ENCODE measurements around the gene ADGRF5. TPM values are rescaled to one million over a fixed set of nuclear protein-coding genes. Genes with fewer than 3 reads are reported as not detected.
A peak's percentile ranks its signal among the peaks of the same experiment; 100 is the strongest.
"Not testable (repeated sequence)": the region's sequence is repeated elsewhere in the genome, so short reads cannot be mapped to it uniquely, and the experiment has no call there.

The ADGRF5 gene
- total RNA-seq, 1 experiment from 2014 or later = not detected

DNA sequence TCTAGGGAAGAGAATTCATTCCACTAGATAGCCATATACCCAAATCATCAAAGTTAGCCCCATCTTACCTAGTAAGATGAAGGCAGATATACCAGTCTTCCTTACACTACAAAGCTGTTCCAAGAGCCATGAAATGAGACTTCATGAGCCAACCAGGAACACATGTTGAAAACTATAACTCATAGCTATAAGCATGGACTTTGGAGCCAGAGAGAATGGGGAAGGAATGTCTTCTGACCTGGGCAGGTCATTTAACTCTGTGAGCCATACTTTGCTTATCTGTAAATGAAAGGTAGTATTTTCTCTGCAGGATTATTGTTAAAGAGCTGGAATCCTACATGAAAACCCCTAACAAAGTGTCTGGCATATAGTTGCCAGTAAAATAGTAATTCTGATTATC lies 27.3 kb downstream of the ADGRF5 start:
- no peaks in the 10 kb centered on the region for H3K4me1 ChIP-seq (replicated peaks)
- H3K9me3 ChIP-seq (replicated peaks) = no peaks in the 10 kb centered on the region
- no peak for DNase-seq (ENCODE audit: low read depth in 1 of 2, low spot score in 2 of 2)
- H3K27me3 ChIP-seq (replicated peaks) = no peaks in the 10 kb centered on the region
- no peak overlapping the region for H3K27ac ChIP-seq
- no peaks in the 10 kb centered on the region for H3K36me3 ChIP-seq
- H3K4me3 ChIP-seq = no peak overlapping the region

DNA sequence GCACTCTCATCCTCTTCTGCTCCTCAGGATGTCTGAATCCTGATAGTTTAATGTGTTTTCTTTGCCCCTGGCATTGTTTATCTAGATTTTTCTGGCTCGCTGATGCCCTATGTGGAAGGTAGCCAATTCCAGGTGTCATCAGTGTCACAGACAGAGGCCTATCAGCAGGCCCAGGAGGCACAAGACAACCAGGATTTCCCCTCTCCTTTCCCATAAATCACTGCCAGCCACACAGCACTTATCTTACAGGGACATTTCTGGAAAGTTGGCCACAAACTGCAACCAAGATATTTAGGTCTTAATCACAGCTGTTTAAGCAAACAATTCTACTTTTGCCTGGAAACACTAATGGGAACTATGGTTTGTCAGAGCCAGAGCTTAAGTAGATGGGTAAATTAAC lies 28.1 kb downstream of the ADGRF5 start:
- Histone ChIP-seq H3K9me3 (replicated peaks) (no peaks in the 10 kb centered on the region), H3K4me1 (replicated peaks) (no peaks in the 10 kb centered on the region), H3K36me3 (no peaks in the 10 kb centered on the region), H3K4me3 (no peak overlapping the region), H3K27me3 (replicated peaks) (no peaks in the 10 kb centered on the region), H3K27ac (no peak overlapping the region)
- no peak for DNase-seq (ENCODE audit: low read depth in 1 of 2, low spot score in 2 of 2)

- Histone ChIP-seq H3K36me3 (no peaks in the 10 kb centered on the region), H3K27ac (no peak overlapping the region)
- no peak for DNase-seq (ENCODE audit: low read depth in 1 of 2, low spot score in 2 of 2)
Observed at GRCh38 chr6:46891252-46891795, 30.4 kb downstream of the ADGRF5 start.

GRCh38 chr6:46888578-46888977 lies 33.2 kb downstream of the ADGRF5 start:
- Histone ChIP-seq H3K36me3 (no peaks in the 10 kb centered on the region), H3K4me3 (no peak overlapping the region), H3K4me1 (replicated peaks) (no peaks in the 10 kb centered on the region), H3K27ac (no peak overlapping the region), H3K9me3 (replicated peaks) (no peaks in the 10 kb centered on the region), H3K27me3 (replicated peaks) (no peaks in the 10 kb centered on the region)
- DNase-seq (ENCODE audit: low read depth in 1 of 2, low spot score in 2 of 2) = no peak

More at GRCh38 chr6:46891252-46891795, 30.4 kb downstream of the ADGRF5 start:
- no peaks in the 10 kb centered on the region for H3K27me3 ChIP-seq (replicated peaks)
- no peak overlapping the region for H3K4me3 ChIP-seq
- no peaks in the 10 kb centered on the region for H3K4me1 ChIP-seq (replicated peaks)
- no peaks in the 10 kb centered on the region for H3K9me3 ChIP-seq (replicated peaks)

DNA sequence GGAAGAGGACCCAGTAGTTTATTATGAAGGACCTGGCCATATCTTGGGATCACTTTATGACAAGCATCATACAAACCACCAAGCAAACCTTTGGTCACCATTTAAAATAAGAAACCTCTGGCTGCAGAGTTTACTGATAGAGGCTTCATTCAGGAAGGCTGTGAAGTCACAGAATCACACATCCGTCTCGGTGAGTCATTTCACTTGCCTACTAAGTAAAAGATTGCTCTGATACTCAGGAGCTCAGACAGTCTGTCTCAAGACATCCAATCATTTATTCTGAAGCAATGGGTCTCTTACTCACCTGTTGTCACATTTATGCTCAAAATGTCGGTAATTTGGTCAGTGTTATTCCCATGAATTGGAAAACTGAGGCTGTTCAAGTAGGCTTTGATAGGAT lies 33.7 kb downstream of the ADGRF5 start:
- Histone ChIP-seq H3K4me3 (no peak overlapping the region), H3K27ac (no peak overlapping the region), H3K36me3 (no peaks in the 10 kb centered on the region), H3K9me3 (replicated peaks) (no peaks in the 10 kb centered on the region), H3K27me3 (replicated peaks) (no peaks in the 10 kb centered on the region), H3K4me1 (replicated peaks) (no peaks in the 10 kb centered on the region)
- DNase-seq (ENCODE audit: low read depth in 1 of 2, low spot score in 2 of 2) = no peak

DNA sequence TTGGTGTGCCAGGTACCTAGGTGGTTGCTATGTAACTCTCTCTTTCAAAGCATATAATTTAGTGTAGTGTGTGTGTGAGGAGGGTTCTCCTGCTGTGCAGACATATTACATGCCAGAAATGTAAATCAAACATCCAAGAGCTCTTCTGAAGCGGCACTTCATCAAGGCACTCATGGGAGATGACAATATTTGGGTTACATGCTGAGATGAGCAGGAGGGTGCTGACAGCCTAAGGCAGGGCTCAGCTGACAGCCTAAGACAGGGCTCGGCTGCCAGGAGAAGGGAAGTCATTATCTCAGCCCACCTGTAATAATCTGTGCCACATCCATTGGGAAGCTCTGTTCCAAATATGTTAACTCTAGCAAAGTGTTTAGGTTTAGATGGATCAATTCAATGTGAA lies 39.1 kb downstream of the ADGRF5 start:
- Histone ChIP-seq H3K27ac (no peak overlapping the region), H3K36me3 (no peaks in the 10 kb centered on the region), H3K27me3 (replicated peaks) (no peaks in the 10 kb centered on the region), H3K9me3 (replicated peaks) (no peaks in the 10 kb centered on the region), H3K4me1 (replicated peaks) (no peaks in the 10 kb centered on the region), H3K4me3 (no peak overlapping the region)
- DNase-seq (ENCODE audit: low read depth in 1 of 2, low spot score in 2 of 2) = no peak

DNA sequence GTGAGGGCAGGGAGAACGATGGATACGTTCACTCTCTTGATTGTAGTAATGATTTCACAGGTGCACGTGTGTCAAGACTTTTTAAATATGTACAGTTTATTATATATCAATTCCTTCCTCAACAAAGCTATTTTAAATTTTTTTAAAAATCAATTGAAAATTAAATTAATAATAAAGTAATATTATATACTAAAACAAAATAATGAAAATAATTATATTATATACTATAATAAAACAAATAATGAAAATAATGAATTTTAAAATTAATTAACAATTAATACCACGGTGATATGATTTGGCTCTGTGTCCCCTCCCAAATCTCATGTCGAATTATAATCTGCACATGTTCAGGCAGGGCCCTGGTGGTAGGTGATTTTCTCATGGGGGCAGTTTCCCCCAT lies 42.7 kb downstream of the ADGRF5 start:
- Histone ChIP-seq H3K4me3 (no peak overlapping the region), H3K36me3 (no peaks in the 10 kb centered on the region), H3K27ac (no peak overlapping the region), H3K9me3 (replicated peaks) (no peaks in the 10 kb centered on the region), H3K4me1 (replicated peaks) (no peaks in the 10 kb centered on the region; the same call in 1 of the 2 replicates), H3K27me3 (replicated peaks) (no peaks in the 10 kb centered on the region)
- DNase-seq (ENCODE audit: low read depth in 1 of 2, low spot score in 2 of 2) = no peak

- H3K36me3 ChIP-seq = no peaks in the 10 kb centered on the region
- H3K27me3 ChIP-seq (replicated peaks) = no peaks in the 10 kb centered on the region
- H3K4me3 ChIP-seq = no peak overlapping the region
- H3K9me3 ChIP-seq (replicated peaks) = no peaks in the 10 kb centered on the region
- DNase-seq (ENCODE audit: low read depth in 1 of 2, low spot score in 2 of 2) = peak; percentile 14 to 51
- H3K4me1 ChIP-seq (replicated peaks) = no peaks in the 10 kb centered on the region; the same call in 1 of the 2 replicates
- no peak overlapping the region for H3K27ac ChIP-seq
Observed at GRCh38 chr6:46876126-46876525, 45.6 kb downstream of the ADGRF5 start.

DNA sequence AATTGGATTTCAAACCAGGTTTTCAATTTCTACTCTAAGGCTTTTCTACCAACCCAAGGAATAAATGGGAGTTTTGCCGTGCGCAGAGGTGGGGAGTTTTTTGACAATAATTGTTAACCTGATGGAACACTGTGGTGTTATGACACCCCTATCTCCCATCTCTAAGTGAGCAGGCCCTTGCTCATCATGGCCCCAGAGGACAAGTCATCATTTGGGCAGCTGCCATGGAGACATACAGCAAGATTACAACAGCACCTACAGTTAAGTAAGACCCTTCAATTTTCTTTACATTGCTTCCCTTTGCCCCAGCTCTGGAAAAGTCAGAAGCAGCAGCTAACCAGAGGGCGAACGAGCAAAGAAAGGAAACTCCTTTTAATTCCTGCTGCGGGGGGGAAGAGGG lies 54.3 kb downstream of the ADGRF5 start:
- Histone ChIP-seq H3K27ac (no peak overlapping the region), H3K4me3 (no peak overlapping the region), H3K4me1 (replicated peaks) (no peaks in the 10 kb centered on the region; the same call in 1 of the 2 replicates), H3K36me3 (no peaks in the 10 kb centered on the region), H3K9me3 (replicated peaks) (no peaks in the 10 kb centered on the region; the same call in 1 of the 2 replicates), H3K27me3 (replicated peaks) (no peaks in the 10 kb centered on the region)
- DNase-seq (ENCODE audit: low read depth in 1 of 2, low spot score in 2 of 2) = no peak

DNA sequence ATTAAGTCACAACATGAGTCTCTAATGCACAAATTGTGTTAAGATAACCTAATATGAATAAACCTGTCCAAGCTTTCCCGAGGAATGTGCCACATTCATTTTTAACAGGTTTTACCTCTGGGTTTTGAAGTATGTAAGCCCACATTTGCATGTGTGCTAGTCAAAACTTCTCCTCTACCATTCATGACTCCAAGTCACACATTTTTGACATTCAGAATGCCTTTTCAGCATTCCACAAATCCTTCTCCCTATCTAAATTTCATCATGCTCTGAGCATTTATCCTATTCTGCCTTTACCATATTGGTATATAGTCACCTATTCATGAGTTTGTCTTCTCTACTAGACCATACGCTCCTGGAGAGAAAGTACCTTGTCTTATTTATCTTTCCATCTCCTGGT lies 56.5 kb downstream of the ADGRF5 start:
- Histone ChIP-seq H3K36me3 (no peaks in the 10 kb centered on the region), H3K4me3 (no peak overlapping the region)
- DNase-seq (ENCODE audit: low read depth in 1 of 2, low spot score in 2 of 2) = no peak

GRCh38 chr6:46863791-46864190 lies 57.9 kb downstream of the ADGRF5 start:
- H3K27ac ChIP-seq = no peak overlapping the region
- no peaks in the 10 kb centered on the region for H3K27me3 ChIP-seq (replicated peaks)
- no peak overlapping the region for H3K4me3 ChIP-seq
- H3K4me1 ChIP-seq (replicated peaks) = no peaks in the 10 kb centered on the region; the same call in 1 of the 2 replicates
- no peak for DNase-seq (ENCODE audit: low read depth in 1 of 2, low spot score in 2 of 2)
- no peaks in the 10 kb centered on the region; the same call in 1 of the 2 replicates for H3K9me3 ChIP-seq (replicated peaks)
- no peaks in the 10 kb centered on the region for H3K36me3 ChIP-seq

More for the DNA sequence above, 56.5 kb downstream of the ADGRF5 start:
- no peaks in the 10 kb centered on the region; the same call in 1 of the 2 replicates for H3K4me1 ChIP-seq (replicated peaks)
- H3K27me3 ChIP-seq (replicated peaks) = no peaks in the 10 kb centered on the region
- H3K27ac ChIP-seq = no peak overlapping the region
- H3K9me3 ChIP-seq (replicated peaks) = no peaks in the 10 kb centered on the region; the same call in 1 of the 2 replicates

GRCh38 chr6:46862381-46862780 lies 59.4 kb downstream of the ADGRF5 start:
- Histone ChIP-seq H3K4me1 (replicated peaks) (no peaks in the 10 kb centered on the region; the same call in 1 of the 2 replicates), H3K9me3 (replicated peaks) (no peaks in the 10 kb centered on the region; the same call in 1 of the 2 replicates), H3K27me3 (replicated peaks) (no peaks in the 10 kb centered on the region), H3K27ac (no peak overlapping the region), H3K4me3 (no peak overlapping the region), H3K36me3 (no peaks in the 10 kb centered on the region)
- no peak for DNase-seq (ENCODE audit: low read depth in 1 of 2, low spot score in 2 of 2)

GRCh38 chr6:46855966-46856365 lies 65.8 kb downstream of the ADGRF5 start:
- H3K27me3 ChIP-seq (replicated peaks); H3K4me1 ChIP-seq (replicated peaks); DNase-seq (ENCODE audit: low read depth in 1 of 2, low spot score in 2 of 2); H3K27ac ChIP-seq; H3K9me3 ChIP-seq (replicated peaks); H3K4me3 ChIP-seq; H3K36me3 ChIP-seq: not testable (repeated sequence)

DNA sequence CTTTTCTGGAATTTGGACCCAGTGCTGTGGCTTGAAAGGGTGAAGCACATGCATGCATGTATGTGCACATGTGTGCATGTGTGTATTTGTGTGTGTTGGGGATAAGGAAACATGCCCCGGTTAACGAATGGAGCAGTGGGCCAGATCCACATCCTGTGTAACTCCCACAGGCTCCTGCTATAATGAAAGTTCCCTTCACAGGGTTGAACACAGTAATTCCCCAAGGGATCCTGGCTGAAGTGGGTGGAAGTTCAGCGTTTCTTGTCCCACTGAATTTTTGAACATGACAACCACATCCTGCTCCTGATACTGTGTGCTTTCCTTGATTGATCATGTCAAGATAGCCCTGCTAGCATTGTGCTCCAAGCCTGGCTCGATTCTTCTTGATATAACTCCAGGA lies 70.2 kb downstream of the ADGRF5 start:
- not testable (repeated sequence) for H3K9me3 ChIP-seq (replicated peaks); H3K27me3 ChIP-seq (replicated peaks)

GRCh38 chr6:46850792-46851191 lies 70.9 kb downstream of the ADGRF5 start:
- no peaks in the 10 kb centered on the region for H3K9me3 ChIP-seq (replicated peaks)
- no peaks in the 10 kb centered on the region for H3K4me1 ChIP-seq (replicated peaks)
- no peaks in the 10 kb centered on the region for H3K36me3 ChIP-seq
- no peak for DNase-seq (ENCODE audit: low read depth in 1 of 2, low spot score in 2 of 2)
- no peak overlapping the region for H3K27ac ChIP-seq
- no peak overlapping the region for H3K4me3 ChIP-seq
- no peaks in the 10 kb centered on the region for H3K27me3 ChIP-seq (replicated peaks)

More for the DNA sequence above, 70.2 kb downstream of the ADGRF5 start:
- H3K27ac ChIP-seq; H3K4me1 ChIP-seq (replicated peaks); H3K4me3 ChIP-seq; DNase-seq (ENCODE audit: low read depth in 1 of 2, low spot score in 2 of 2); H3K36me3 ChIP-seq: not testable (repeated sequence)

Measured in SJSA1 (cell line).